Tibial nerve (tissue), 4 donors: ENCODE measurements around the gene LEMD2. TPM values are rescaled to one million over a fixed set of nuclear protein-coding genes. Genes with fewer than 3 reads are reported as not detected.

Source experiments
- DNase-seq, 2 donors: peaks; one replicate each; pipeline ENCODE4 v3.0.0-alpha.2; 2019; ENCODE audit warnings: low spot score in 2 of 2
- H3K27ac ChIP-seq, 4 donors: fragments of 200-600 bp; sonication (generic) in 3 of 4; one replicate each; pipeline ENCODE4 v1.5.1; 2017 to 2019; ENCODE audit warnings: mild to moderate bottlenecking in 1 of 4
- H3K27me3 ChIP-seq, 2 donors: fragments of 200-600 bp; sonication (generic) in 1 of 2; one replicate each; pipeline versions ENCODE4 v1.5.1 to v1.6.0; 2017 to 2019
- H3K36me3 ChIP-seq, 3 donors: fragments of 200-600 bp; sonication (generic); one replicate each; pipeline ENCODE4 v1.5.1; 2018 to 2019
- H3K4me1 ChIP-seq, 4 donors: fragments of 200-600 bp; sonication (generic) in 3 of 4; one replicate each; pipeline ENCODE4 v1.5.1; 2017 to 2019
- H3K4me3 ChIP-seq, 4 donors: fragments of 200-600 bp; sonication (generic) in 3 of 4; one replicate each; pipeline ENCODE4 v1.5.1; 2017 to 2019; ENCODE audit warnings: mild to moderate bottlenecking in 1 of 4, moderate library complexity in 1 of 4
- H3K9me3 ChIP-seq, 4 donors: fragments of 200-600 bp; sonication (generic) in 3 of 4; one replicate each; pipeline ENCODE4 v1.5.1; 2017 to 2019
- CTCF ChIP-seq, 5 experiments: fragments of 200-600 bp in 3 of 5; fragments of 450-650 bp in 2 of 5; sonication (generic) in 3 of 5; IDR thresholded peaks; one replicate each; pipeline ENCODE4 v1.5.1; 2016 to 2019; ENCODE audit warnings: antibody characterized with exemption in 5 of 5, mild to moderate bottlenecking in 3 of 5, moderate library complexity in 2 of 5
- EP300 ChIP-seq, 2 donors: sonication (generic); formaldehyde crosslinking; IDR thresholded peaks; one replicate each; pipeline ENCODE4 v1.6.1; 2017; ENCODE audit warnings: antibody characterized with exemption in 2 of 2, mild to moderate bottlenecking in 1 of 2
- POLR2A ChIP-seq, 2 donors: fragments of 450-650 bp; IDR thresholded peaks; one replicate each; pipeline ENCODE4 v1.6.1; 2017; ENCODE audit warnings: antibody characterized with exemption in 2 of 2, mild to moderate bottlenecking in 2 of 2, moderate library complexity in 2 of 2
- WGBS, 2 donors: methylation state at CpG; one replicate each; pipeline ENCODE4 v1.1.5; 2018; 5-methylcytosine and 5-hydroxymethylcytosine counted together
- total RNA-seq, 4 donors: library from RNA; depleted of rRNA; stranded (reverse); fragments of >200 nt; gene quantifications; one replicate each; pipeline ENCODE4 v1.1.0, GENCODE V29; 2016

The LEMD2 gene
- total RNA-seq, 4 donors from 2014 or later = 55.7 to 97.8 (median 70.1) TPM

GRCh38 chr6:33803571-33804053 is 14.7 kb upstream of the LEMD2 start, which contains the start of gene MLN:
Gene MLN (minus strand): TSS chr6:33804003. CDS start chr6:33801163, 2,840 bp downstream.
- Histone ChIP-seq H3K27ac (no peak within 1 kb of the TSS), H3K4me3 (no peak within 1 kb of the TSS), H3K4me1 (no peaks in the 10 kb centered on the region), H3K9me3 (no peaks in the 10 kb centered on the region), H3K27me3 (peaks cover 0 to 60% of the 10 kb centered on the region in 2 donors), H3K36me3 (no peaks in the 10 kb centered on the region)
- DNase-seq = no peak
- WGBS, 2 donors = 67 to 80% methylated on average over 9 to 10 of the region's 14 CpGs
- TF ChIP-seq CTCF (IDR thresholded peaks at IDR 0.05) = no peak
- no peak for TF ChIP-seq POLR2A (IDR thresholded peaks at IDR 0.05)
- TF ChIP-seq EP300 (IDR thresholded peaks at IDR 0.05) = no peak

- Histone ChIP-seq H3K9me3 (no peaks in the 10 kb centered on the region), H3K4me1 (no peaks in the 10 kb centered on the region), H3K27me3 (peaks cover 0 to 60% of the 10 kb centered on the region in 2 donors), H3K4me3 (no peak overlapping the region), H3K36me3 (no peaks in the 10 kb centered on the region), H3K27ac (no peak overlapping the region)
- 37 to 58% methylated on average over 10 to 14 of the region's 14 CpGs for WGBS, 2 donors
- DNase-seq = no peak
- TF ChIP-seq EP300 (IDR thresholded peaks at IDR 0.05) (no peak), CTCF (IDR thresholded peaks at IDR 0.05) (no peak), POLR2A (IDR thresholded peaks at IDR 0.05) (no peak)
These were observed 13.4 kb upstream of the LEMD2 start for GRCh38 chr6:33802186-33802958.

- H3K4me3 ChIP-seq = no peak overlapping the region
- TF ChIP-seq CTCF (IDR thresholded peaks at IDR 0.05) = no peak
- TF ChIP-seq EP300 (IDR thresholded peaks at IDR 0.05) = no peak
- TF ChIP-seq POLR2A (IDR thresholded peaks at IDR 0.05) = no peak
- H3K36me3 ChIP-seq = no peaks in the 10 kb centered on the region
- H3K9me3 ChIP-seq = no peaks in the 10 kb centered on the region
- no peaks in the 10 kb centered on the region for H3K4me1 ChIP-seq
- DNase-seq = no peak
- 70 to 85% methylated on average over 4 to 5 of the region's 5 CpGs for WGBS, 2 donors
- no peak overlapping the region for H3K27ac ChIP-seq
- peaks cover 0 to 60% of the 10 kb centered on the region in 2 donors for H3K27me3 ChIP-seq
These were observed 12.7 kb upstream of the LEMD2 start for GRCh38 chr6:33801611-33802010.

GRCh38 chr6:33800248-33800969 is 11.5 kb upstream of the LEMD2 start:
- Histone ChIP-seq H3K9me3 (no peaks in the 10 kb centered on the region), H3K27me3 (peaks cover 0 to 68% of the 10 kb centered on the region in 2 donors), H3K27ac (no peak overlapping the region), H3K36me3 (no peaks in the 10 kb centered on the region), H3K4me1 (no peaks in the 10 kb centered on the region), H3K4me3 (no peak overlapping the region)
- WGBS, 2 donors = 84 to 87% methylated on average over 13 of the region's 13 CpGs
- no peak for DNase-seq
- TF ChIP-seq POLR2A (IDR thresholded peaks at IDR 0.05) = no peak
- no peak for TF ChIP-seq EP300 (IDR thresholded peaks at IDR 0.05)
- no peak for TF ChIP-seq CTCF (IDR thresholded peaks at IDR 0.05)
